ENCODE measurements around the gene IL21. TPM values are rescaled to one million over a fixed set of nuclear protein-coding genes. Genes with fewer than 3 reads are reported as not detected.

Gene IL21
- total and polyA plus RNA-seq, 12 donors: not detected

GRCh38 chr4:122603156-122603574 lies 17.7 kb downstream of the IL21 start:
- DNase-seq (no peak), ATAC-seq (no peak)
- Histone ChIP-seq H3K4me1 (no peaks in the 10 kb centered on the region), H3K36me3 (no peaks in the 10 kb centered on the region), H3K4me3 (no peak overlapping the region), H3K27ac (no peak overlapping the region), H3K9me3 (no peaks in the 10 kb centered on the region), H3K27me3 (peaks cover 0 to 37% (median 28%) of the 10 kb centered on the region in 7 donors)
- TF ChIP-seq CTCF (IDR thresholded peaks at IDR 0.05): no peak
- WGBS, 2 donors: 76 to 82% methylated on average over 8 of the region's 8 CpGs
- intact Hi-C loops (cut with DNase I): loop anchor here (2.0 to 10.0 kb wide), 9 partner anchors 114 to 344 kb away; partner anchors contain the start of gene NUDT6 (in 4 of the 10)

- intact Hi-C loops (cut with DNase I): loop anchor here (1.0 to 10.0 kb wide), 10 partner anchors 114 to 345 kb away; partner anchors contain the start of gene NUDT6 (in 4 of the 10)
- peak in 5 of 8 donors; percentile 59 to 79 (median 66) for ATAC-seq
- DNase-seq: no peak
- H3K27me3 ChIP-seq: peaks cover 0 to 37% (median 28%) of the 10 kb centered on the region in 7 donors
- no peak overlapping the region for H3K4me3 ChIP-seq
- TF ChIP-seq CTCF (IDR thresholded peaks at IDR 0.05): peak in 7 of 9 donors; percentile 32 to 58 (median 47)
- H3K9me3 ChIP-seq: no peaks in the 10 kb centered on the region
- no peaks in the 10 kb centered on the region for H3K36me3 ChIP-seq
- WGBS, 2 donors: 29 to 34% methylated on average over 13 of the region's 13 CpGs
- H3K4me1 ChIP-seq: no peaks in the 10 kb centered on the region
- no peak overlapping the region for H3K27ac ChIP-seq
Measured at GRCh38 chr4:122602277-122603142, 18.4 kb downstream of the IL21 start.

DNA sequence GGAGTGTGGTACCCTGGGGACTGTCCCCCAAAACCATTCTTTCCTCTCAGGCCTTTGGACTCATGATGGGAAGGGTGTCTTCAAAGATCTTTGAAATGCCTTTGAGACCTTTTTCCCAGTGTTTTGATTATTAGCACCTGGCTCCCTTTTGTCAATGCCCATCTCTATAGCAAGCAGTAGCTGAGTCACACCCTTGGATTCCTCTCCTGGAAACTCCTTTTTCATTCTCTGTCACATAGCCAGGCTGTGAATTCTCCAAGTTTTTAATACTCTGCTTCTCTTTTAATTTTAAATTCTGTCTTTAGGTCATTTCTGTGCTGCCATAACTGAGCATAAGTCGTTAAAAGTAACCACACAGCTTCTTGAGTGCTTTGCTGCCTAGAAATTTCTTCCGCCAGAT lies 29.7 kb downstream of the IL21 start:
- H3K27ac ChIP-seq: no peak overlapping the region
- no peak overlapping the region for H3K4me3 ChIP-seq
- no peak for TF ChIP-seq CTCF (IDR thresholded peaks at IDR 0.05)
- no peaks in the 10 kb centered on the region for H3K27me3 ChIP-seq
- H3K4me1 ChIP-seq: no peaks in the 10 kb centered on the region
- intact Hi-C loops (cut with DNase I): loop anchor here in 1 of 10 donors (10.0 kb wide), 1 partner anchor 1664 kb away; no protein-coding TSS in a partner anchor
- DNase-seq (no peak), ATAC-seq (no peak)
- H3K36me3 ChIP-seq: no peaks in the 10 kb centered on the region
- WGBS, 2 donors: 75 to 88% methylated on average over 2 of the region's 2 CpGs
- no peaks in the 10 kb centered on the region for H3K9me3 ChIP-seq

- H3K4me3 ChIP-seq: no peak overlapping the region
- H3K4me1 ChIP-seq: peaks cover 0 to 16% (median 0%) of the 10 kb centered on the region in 9 donors
- H3K27me3 ChIP-seq: no peaks in the 10 kb centered on the region
- WGBS, 2 donors: 84 to 89% methylated on average over 4 of the region's 4 CpGs
- DNase-seq (no peak), ATAC-seq (peak in 1 of 8 donors; percentile 85)
- H3K27ac ChIP-seq: no peak overlapping the region
- no peak for TF ChIP-seq CTCF (IDR thresholded peaks at IDR 0.05)
- no peaks in the 10 kb centered on the region for H3K36me3 ChIP-seq
- H3K9me3 ChIP-seq: no peaks in the 10 kb centered on the region
- intact Hi-C loops (cut with DNase I): no loop called here
Measured at GRCh38 chr4:122588453-122589238, 32.2 kb downstream of the IL21 start.

All from heart right ventricle (tissue), 16 donors.